ENCODE results near the gene ATXN1. TPM values are rescaled to one million over a fixed set of nuclear protein-coding genes. Genes with fewer than 3 reads are reported as not detected.

ATXN1 gene
- polyA plus RNA-seq, 1 donor (not counting 4 experiments of a cell fraction or from before 2014, with no cell fraction given): 9.7 TPM

DNA sequence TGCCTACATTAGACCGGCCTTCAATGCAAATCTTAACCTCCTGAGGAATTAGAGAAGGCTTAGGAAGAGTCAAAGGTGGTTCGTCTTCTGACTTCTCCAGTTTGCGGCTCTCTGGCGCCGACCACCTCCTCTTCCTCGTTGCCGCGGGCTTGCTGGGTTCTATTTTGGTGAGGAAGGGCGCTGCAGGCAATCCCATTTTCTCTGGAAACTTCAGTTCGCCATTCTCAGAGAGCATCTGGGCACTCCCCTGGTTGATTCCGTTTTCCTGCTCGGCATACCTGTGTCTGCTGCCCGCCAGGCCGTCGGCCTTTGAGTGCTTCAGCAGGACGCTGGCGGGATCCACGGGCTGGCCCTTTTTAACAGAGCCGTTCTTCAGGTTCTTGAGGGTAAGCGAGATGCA, 454.9 kb downstream of the ATXN1 start:
- no peak overlapping the region for H3K9ac ChIP-seq (ENCODE audit: control insufficient read depth, extremely low read depth, insufficient read depth, low read length)
- no peak overlapping the region for H3K4me3 ChIP-seq (ENCODE audit: control insufficient read depth in 2 of 3, extremely low read depth in 1 of 3, insufficient read depth in 2 of 3, low read depth in 1 of 3, low read length in 3 of 3)
- dilution Hi-C loops (cut with MboI; ENCODE audit: extremely low pct_ligation_motif_present, low sequenced_read_pairs): no loop called here
- no peaks in the 10 kb centered on the region for H3K9me1 ChIP-seq (ENCODE audit: control insufficient read depth, extremely low read depth, insufficient read depth, low read length)
- no peak overlapping the region for H3K27ac ChIP-seq (ENCODE audit: control insufficient read depth, insufficient read depth, low read length)
- TF ChIP-seq CTCF (optimal IDR thresholded peaks at IDR 0.05 in 1 of 3, IDR thresholded peaks at IDR 0.05 in 1 of 3, conservative IDR thresholded peaks at IDR 0.05 in 1 of 3; ENCODE audit: extremely low read depth in 1 of 3, insufficient read depth in 2 of 3, low read length in 3 of 3) (no peak), EZH2 (IDR thresholded peaks at IDR 0.05; ENCODE audit: low read length) (no peak)
- no peaks in the 10 kb centered on the region for H3K79me2 ChIP-seq (ENCODE audit: control insufficient read depth, insufficient read depth, low read length)
- FAIRE-seq (no peak), DNase-seq (ENCODE audit: low read depth, low spot score) (no peak)
- H2AFZ ChIP-seq (ENCODE audit: control insufficient read depth, low read length): no peak overlapping the region
- H3K36me3 ChIP-seq (ENCODE audit: control insufficient read depth in 2 of 2, extremely low read depth in 1 of 2, insufficient read depth in 2 of 2, low read length in 2 of 2): no peaks in the 10 kb centered on the region
- no peaks in the 10 kb centered on the region for H3K9me3 ChIP-seq (ENCODE audit: control insufficient read depth, low read depth, low read length)
- H3K4me1 ChIP-seq (ENCODE audit: control insufficient read depth, extremely low read depth, insufficient read depth, low read length): no peaks in the 10 kb centered on the region
- no peaks in the 10 kb centered on the region for H4K20me1 ChIP-seq (ENCODE audit: control insufficient read depth, extremely low read depth, insufficient read depth, low read length)
- H3K27me3 ChIP-seq (ENCODE audit: control insufficient read depth, extremely low read depth, insufficient read depth, low read length): no peaks in the 10 kb centered on the region
- no peak overlapping the region for H3K4me2 ChIP-seq (ENCODE audit: control insufficient read depth, extremely low read depth, insufficient read depth, low read depth, low read length)

DNA sequence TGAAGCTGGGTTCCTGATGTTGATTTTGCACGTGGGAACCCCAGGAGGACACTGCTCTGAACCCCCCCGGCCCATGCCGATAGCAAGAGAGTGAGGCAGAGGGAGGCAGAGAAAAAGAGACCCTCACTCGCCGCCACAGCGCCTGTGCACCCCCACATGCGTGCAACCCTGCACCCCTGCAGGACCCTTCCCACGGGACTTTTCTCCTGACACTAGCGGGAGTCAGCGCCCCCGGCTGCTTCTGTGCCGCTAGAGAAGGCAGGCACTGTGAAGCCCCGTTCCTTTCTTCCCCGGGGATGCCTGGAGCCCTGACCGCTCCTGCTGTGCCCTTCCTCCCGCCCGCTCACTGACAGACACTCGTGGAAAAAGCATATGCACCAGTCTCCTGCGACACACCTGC, 455.5 kb downstream of the ATXN1 start:
- no peak overlapping the region for H2AFZ ChIP-seq (ENCODE audit: control insufficient read depth, low read length)
- FAIRE-seq: no peak
- no peak for DNase-seq (ENCODE audit: low read depth, low spot score)
- no peaks in the 10 kb centered on the region for H3K79me2 ChIP-seq (ENCODE audit: control insufficient read depth, insufficient read depth, low read length)
- H3K9ac ChIP-seq (ENCODE audit: control insufficient read depth, extremely low read depth, insufficient read depth, low read length): no peak overlapping the region
- H3K27ac ChIP-seq (ENCODE audit: control insufficient read depth, insufficient read depth, low read length): no peak overlapping the region
- H4K20me1 ChIP-seq (ENCODE audit: control insufficient read depth, extremely low read depth, insufficient read depth, low read length): no peaks in the 10 kb centered on the region
- H3K36me3 ChIP-seq (ENCODE audit: control insufficient read depth in 2 of 2, extremely low read depth in 1 of 2, insufficient read depth in 2 of 2, low read length in 2 of 2): no peaks in the 10 kb centered on the region
- TF ChIP-seq CTCF (optimal IDR thresholded peaks at IDR 0.05 in 1 of 3, IDR thresholded peaks at IDR 0.05 in 1 of 3, conservative IDR thresholded peaks at IDR 0.05 in 1 of 3; ENCODE audit: extremely low read depth in 1 of 3, insufficient read depth in 2 of 3, low read length in 3 of 3) (no peak), EZH2 (IDR thresholded peaks at IDR 0.05; ENCODE audit: low read length) (no peak)
- H3K27me3 ChIP-seq (ENCODE audit: control insufficient read depth, extremely low read depth, insufficient read depth, low read length): no peaks in the 10 kb centered on the region
- H3K9me3 ChIP-seq (ENCODE audit: control insufficient read depth, low read depth, low read length): no peaks in the 10 kb centered on the region
- dilution Hi-C loops (cut with MboI; ENCODE audit: extremely low pct_ligation_motif_present, low sequenced_read_pairs): no loop called here
- H3K4me3 ChIP-seq (ENCODE audit: control insufficient read depth in 2 of 3, extremely low read depth in 1 of 3, insufficient read depth in 2 of 3, low read depth in 1 of 3, low read length in 3 of 3): no peak overlapping the region
- H3K4me2 ChIP-seq (ENCODE audit: control insufficient read depth, extremely low read depth, insufficient read depth, low read depth, low read length): no peak overlapping the region
- no peaks in the 10 kb centered on the region for H3K4me1 ChIP-seq (ENCODE audit: control insufficient read depth, extremely low read depth, insufficient read depth, low read length)
- H3K9me1 ChIP-seq (ENCODE audit: control insufficient read depth, extremely low read depth, insufficient read depth, low read length): no peaks in the 10 kb centered on the region

All from keratinocyte (primary cell).